Ramos (cell line): ENCODE data around the gene LCMT1.

Experiments used
- in situ Hi-C: fragments of 300-500 bp; cut with MboI; formaldehyde crosslinking; loops from one replicate; pipeline ENCODE4 v1.14.3; 2022; ENCODE audit warnings: low sequenced_read_pairs; ENCODE audit not compliant: unreplicated experiment

The LCMT1 gene

DNA sequence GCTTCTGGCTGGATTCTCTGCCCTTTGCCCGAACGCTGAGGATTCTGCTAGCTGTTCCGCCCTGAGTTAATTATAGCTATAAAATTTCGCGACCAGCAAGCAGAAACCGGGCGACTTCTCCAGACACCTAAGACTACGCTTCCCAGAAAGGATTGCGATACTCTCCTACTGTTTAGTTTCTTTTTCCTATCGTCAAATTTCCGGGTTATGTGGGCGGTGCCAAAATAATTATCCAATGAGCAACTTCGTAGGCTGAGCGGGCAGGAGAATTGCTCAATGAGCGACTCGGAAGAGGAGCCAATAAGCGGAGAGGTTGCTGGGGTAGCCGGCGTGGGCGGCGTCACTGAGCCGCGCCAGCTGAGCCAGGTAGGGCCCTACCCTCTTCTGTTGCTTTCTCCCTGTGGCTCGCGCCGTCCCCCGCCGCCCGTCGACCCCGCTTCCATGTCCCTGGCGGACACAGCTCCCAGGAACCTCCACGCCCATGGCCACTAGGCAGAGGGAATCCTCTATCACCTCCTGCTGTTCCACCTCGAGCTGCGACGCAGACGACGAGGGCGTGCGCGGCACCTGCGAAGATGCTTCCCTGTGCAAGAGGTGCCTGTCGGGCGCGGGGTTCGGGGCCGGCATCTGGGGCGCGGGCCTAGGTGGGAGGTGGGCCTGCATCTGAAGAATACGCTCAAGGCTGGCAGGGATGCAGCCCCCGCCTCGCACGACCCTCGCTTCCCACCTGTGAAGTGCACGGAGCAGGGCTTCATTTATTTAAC lies at the start of gene LCMT1:
Gene LCMT1 (plus strand): TSS at position 340 of the 764 bp plus-strand sequence. CDS start 142 bp downstream, at position 482.
- in situ Hi-C loops: no loop called here

GRCh38 chr16:25063102-25063501 lies 48.4 kb upstream of the LCMT1 start:
- in situ Hi-C loops: loop anchor here (5.0 to 25.0 kb wide), 2 partner anchors 44 to 649 kb away; no protein-coding TSS in a partner anchor

DNA sequence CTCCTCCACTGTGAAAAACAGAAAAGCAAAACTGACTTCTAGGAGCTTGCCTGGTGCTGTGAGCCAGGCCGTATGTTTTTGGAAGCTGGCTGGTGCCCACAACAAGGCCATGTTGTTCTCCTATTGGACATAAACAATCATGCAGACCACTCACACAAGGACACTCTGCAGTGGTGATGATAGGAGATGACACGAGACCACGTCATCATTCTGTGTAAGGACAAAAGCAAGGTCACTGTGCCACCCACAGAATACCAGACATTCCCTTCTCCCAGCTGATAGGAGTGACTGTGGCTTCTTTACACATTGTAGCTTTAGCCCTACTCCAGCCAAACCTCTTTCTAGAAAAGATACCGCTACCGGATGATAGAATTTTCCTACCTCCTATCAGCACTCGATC lies 47.7 kb upstream of the LCMT1 start:
- in situ Hi-C loops: loop anchor here (5.0 to 25.0 kb wide), 2 partner anchors 43 to 648 kb away; no protein-coding TSS in a partner anchor

GRCh38 chr16:25064281-25064680 lies 47.3 kb upstream of the LCMT1 start:
- in situ Hi-C loops: loop anchor here (5.0 to 25.0 kb wide), 2 partner anchors 43 to 648 kb away; no protein-coding TSS in a partner anchor

DNA sequence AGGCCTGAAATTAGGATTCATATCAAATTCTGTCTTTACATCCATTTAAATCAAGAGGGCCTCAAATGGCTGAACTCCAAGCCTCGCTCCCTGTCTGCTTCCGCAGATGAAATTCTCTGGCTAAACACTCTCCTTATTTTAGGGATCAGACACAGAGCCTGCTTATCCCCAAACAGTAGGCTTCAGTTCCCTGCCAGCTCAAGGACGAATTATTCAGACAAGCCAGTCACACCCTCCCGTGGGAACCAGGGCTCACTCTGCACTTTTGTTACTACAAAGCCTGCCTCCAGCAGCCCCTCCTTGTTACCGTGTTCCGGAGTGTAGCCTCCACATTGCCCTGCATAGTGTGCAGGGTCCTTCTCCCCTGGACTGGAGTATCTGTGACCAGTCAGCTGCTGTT lies 46.6 kb upstream of the LCMT1 start:
- in situ Hi-C loops: loop anchor here (5.0 to 25.0 kb wide), 2 partner anchors 42 to 647 kb away; no protein-coding TSS in a partner anchor

DNA sequence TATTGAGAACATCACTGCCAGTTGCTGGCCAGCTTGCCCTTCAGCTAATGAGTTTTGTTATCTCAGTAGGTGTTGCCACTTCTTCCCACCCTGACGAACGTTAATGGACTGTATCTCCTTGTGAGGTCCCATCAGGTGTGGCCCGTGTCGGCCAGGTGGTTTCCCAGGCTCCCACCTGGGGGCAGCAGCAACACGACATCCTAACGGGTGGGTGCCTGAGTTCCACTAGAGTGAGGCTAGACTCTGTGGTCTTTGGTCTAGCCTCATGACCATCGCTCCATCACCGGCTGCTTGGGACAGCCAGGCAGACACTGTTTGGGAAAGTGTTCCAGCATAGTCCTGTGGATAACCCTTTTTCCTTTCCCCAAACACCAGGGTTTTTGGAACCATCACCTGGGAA lies 45.6 kb upstream of the LCMT1 start:
- in situ Hi-C loops: loop anchor here (25.0 kb wide), 1 partner anchor 646 kb away; no protein-coding TSS in a partner anchor

DNA sequence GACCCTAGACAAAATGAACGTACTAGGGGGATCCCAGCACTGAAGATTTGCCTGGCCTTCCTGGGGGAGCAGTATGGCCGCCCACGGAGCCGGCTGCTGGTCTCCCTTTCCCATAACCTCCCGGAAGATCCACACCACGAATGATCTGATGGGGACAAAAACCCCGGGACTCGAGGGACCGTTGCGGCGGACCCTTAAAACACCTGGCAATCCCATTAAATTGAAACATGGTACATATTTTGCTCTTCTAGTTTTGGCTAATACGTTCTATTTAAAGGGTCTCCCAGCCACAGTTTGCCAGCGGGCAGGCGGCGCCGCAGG lies 45.2 kb upstream of the LCMT1 start:
- in situ Hi-C loops: loop anchor here (25.0 kb wide), 1 partner anchor 646 kb away; no protein-coding TSS in a partner anchor

DNA sequence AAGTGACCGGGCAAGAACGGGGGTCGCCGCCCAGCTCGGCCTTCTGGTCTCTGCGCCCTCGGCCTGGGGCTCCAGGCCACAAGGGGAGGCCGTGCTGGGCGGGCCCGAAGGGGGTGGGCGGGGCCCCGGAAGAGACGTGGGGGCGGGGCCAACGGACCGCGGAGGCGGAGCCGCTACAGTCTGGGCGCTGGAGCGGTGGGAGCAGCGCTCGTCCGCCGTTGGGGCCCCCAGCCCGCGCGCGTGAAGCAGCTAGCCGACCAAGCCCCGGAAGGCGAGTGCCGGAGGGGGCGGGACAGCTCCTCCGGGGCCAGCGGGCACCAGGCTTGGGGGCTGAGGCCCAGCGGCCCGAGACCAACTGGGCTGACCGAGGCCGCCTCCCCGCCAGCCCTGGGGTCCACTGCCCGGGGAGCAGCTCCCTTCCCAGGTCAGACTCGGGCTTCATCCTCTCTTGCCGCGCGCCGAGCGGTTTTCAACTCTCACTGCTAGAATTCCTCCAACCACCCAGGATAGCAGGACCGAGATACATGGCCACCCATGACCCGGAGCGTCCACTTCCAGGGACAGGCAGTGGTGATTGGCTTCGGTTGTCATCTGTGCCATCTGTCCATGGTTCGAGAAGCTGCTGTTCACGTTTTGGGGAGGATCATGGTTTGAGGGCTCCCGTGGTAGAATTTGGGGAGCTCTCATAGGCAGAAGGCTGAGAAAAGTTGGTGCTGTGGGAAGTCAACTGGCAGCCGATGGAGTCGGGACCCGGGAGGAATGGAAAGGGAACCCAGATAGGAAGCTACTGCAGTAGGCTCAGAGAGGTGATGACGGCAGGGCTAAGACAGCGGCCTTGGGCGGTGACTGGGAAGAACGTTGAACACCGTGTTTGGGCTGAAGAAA lies 44.6 kb upstream of the LCMT1 start:
- in situ Hi-C loops: loop anchor here (25.0 kb wide), 1 partner anchor 645 kb away; no protein-coding TSS in a partner anchor

DNA sequence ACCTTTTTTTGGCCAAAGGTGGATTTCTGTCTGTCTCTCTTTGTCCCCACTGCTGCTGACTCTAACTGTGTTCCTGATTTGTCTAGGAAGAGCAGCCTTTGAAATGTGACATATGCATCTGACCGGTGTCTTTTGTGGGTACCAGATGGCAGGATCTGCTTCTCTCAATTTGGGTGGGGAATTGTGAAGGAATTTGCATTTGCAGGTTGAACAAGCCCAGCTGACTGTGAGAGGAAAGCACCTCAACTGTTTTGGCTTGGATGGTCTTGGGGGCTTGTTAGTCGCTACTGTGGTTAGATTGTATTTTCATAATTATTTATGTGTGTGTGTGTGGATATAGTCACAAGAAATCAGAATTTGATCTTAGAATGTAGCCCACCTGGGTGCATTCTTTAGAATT lies 37.7 kb upstream of the LCMT1 start:
- in situ Hi-C loops: loop anchor here (25.0 kb wide), 1 partner anchor 638 kb away; no protein-coding TSS in a partner anchor

DNA sequence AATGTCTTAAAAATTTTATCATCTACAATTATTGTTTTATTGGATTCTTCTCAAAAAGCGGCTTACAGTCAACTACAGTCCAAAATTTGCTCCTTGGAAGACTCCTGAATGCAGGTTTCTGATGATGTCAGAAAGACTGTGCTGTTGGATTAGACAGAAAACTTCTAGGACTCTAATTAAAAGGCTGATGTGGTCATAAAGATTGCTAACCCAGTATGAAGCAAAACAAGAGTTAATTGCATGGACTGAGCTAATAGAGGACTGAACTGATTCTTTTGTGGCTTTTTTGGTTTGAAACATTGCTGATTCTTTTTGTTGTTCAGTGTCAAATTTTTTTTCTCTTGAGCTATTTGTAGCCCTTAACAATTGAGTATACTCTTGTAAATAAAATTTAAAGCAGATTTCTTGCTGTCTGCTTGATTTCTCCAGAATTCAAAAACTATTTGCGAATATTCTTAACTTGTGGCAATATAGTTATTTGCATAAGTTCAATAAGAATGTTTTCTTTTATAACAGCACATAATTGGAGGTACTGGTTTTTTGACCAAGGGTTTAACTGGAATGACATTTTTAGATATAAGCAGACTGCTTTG lies 33.1 kb upstream of the LCMT1 start:
- in situ Hi-C loops: no loop called here

GRCh38 chr16:25079637-25080378 lies 31.7 kb upstream of the LCMT1 start:
- in situ Hi-C loops: no loop called here

GRCh38 chr16:25080420-25081131 lies 31.0 kb upstream of the LCMT1 start:
- in situ Hi-C loops: no loop called here

GRCh38 chr16:25081702-25082101 lies 29.8 kb upstream of the LCMT1 start:
- in situ Hi-C loops: no loop called here

DNA sequence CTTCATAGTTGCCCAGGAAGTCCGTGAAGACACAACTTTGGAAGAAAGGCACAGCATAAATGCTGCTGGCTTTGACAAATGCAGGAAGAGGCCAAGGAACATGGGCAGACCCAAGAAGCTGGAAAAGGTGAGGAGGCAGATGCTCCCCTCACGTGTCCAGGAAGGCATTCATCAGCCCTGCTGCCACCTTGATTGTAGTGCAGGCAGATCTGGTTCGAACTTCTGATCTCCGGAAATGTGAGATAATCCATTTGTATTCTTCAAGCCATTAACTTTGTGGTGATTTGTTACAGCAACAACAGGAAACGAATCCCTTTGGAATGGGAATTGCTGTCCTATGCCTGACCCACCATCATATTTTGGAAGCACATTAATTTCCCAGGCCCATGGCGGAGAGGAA lies 28.5 kb upstream of the LCMT1 start:
- in situ Hi-C loops: no loop called here

DNA sequence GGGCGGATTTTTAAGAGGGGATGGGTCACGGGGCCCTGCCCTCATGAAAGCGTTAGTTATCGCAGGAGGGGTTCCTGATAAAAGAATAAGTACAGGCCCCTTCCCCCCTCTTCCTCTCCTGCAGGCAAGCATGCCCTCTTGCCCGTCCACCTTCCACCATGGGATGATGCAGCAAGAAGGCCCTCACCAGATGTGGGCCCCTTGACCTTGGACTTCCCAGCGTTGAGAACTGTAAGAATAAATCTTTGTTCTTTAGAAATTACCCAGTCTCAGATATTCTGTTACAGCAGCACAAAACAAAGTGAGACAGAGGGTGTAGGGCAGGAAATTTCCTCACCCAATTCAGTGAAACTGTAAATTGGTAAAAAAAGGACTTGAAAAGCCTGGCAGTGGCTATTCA lies 27.8 kb upstream of the LCMT1 start:
- in situ Hi-C loops: no loop called here

GRCh38 chr16:25084797-25085196 lies 26.7 kb upstream of the LCMT1 start:
- in situ Hi-C loops: no loop called here

- in situ Hi-C loops: no loop called here
Measured at GRCh38 chr16:25087761-25088160, 23.8 kb upstream of the LCMT1 start.

DNA sequence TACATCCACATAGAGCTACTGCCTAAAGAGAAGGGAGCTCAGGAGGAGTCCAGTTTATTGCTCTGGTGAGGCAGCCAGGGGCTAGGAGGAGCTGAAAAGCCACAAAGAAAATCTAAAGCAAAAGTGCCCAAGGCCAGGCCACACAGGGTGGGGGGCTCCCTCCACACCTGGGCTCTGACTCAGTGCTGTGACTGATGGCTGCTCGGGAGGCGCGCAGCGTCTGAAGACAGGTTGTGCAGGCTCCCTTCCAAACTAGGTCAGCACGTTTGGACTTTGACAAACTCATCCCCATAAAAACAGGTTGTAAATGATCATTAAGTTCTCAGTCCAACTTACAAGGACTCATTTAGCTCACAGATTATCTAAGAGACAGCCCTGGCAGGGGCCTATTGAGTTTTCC lies 22.2 kb upstream of the LCMT1 start:
- in situ Hi-C loops: no loop called here

- in situ Hi-C loops: no loop called here
Measured at GRCh38 chr16:25092441-25092840, 19.1 kb upstream of the LCMT1 start.
